ENCODE results near the gene EIF2B4.
"Not testable (repeated sequence)": the region's sequence is repeated elsewhere in the genome, so short reads cannot be mapped to it uniquely, and the experiment has no call there.

EIF2B4 gene

GRCh38 chr2:27377618-27378095, 7.5 kb upstream of the EIF2B4 start:
- DNase-seq: no peak

- no peak for DNase-seq
Measured at GRCh38 chr2:27376866-27377617, 6.9 kb upstream of the EIF2B4 start.

GRCh38 chr2:27376151-27376865, 6.2 kb upstream of the EIF2B4 start:
- DNase-seq: no peak

GRCh38 chr2:27375513-27376099, 5.5 kb upstream of the EIF2B4 start:
- DNase-seq: no peak

GRCh38 chr2:27373567-27373966, 3.4 kb upstream of the EIF2B4 start:
- no peak for DNase-seq

- DNase-seq: no peak
Measured at GRCh38 chr2:27372937-27373336, 2.8 kb upstream of the EIF2B4 start.

GRCh38 chr2:27370816-27371620, 880 bp upstream of the EIF2B4 start:
- peak in 1 of 2 donors; percentile 30 for DNase-seq

GRCh38 chr2:27369471-27370025, 590 bp downstream of the EIF2B4 start:
- no peak for DNase-seq

- DNase-seq: no peak
Measured at GRCh38 chr2:27363933-27364332, 6.2 kb downstream of the EIF2B4 start.

GRCh38 chr2:27362678-27363420, 7.3 kb downstream of the EIF2B4 start:
- no peak for DNase-seq

GRCh38 chr2:27356382-27357181, 13.6 kb downstream of the EIF2B4 start, which contains the start of gene GTF3C2:
GTF3C2 (minus strand) TSS chr2:27356764; CDS start chr2:27343554, 13,210 bp downstream.
- peak; percentile 91 to 93 for DNase-seq

- no peak for DNase-seq
Measured at GRCh38 chr2:27356056-27356381, 14.1 kb downstream of the EIF2B4 start.

GRCh38 chr2:27354597-27354927, 15.6 kb downstream of the EIF2B4 start:
- no peak for DNase-seq

GRCh38 chr2:27353762-27354596, 16.2 kb downstream of the EIF2B4 start:
- no peak for DNase-seq

GRCh38 chr2:27353386-27353761, 16.8 kb downstream of the EIF2B4 start:
- DNase-seq: not testable (repeated sequence)

GRCh38 chr2:27351802-27352598, 18.1 kb downstream of the EIF2B4 start:
- DNase-seq: no peak

GRCh38 chr2:27350106-27350693, 19.9 kb downstream of the EIF2B4 start:
- no peak for DNase-seq

- DNase-seq: no peak
Measured at GRCh38 chr2:27347641-27348040, 22.5 kb downstream of the EIF2B4 start.

- no peak for DNase-seq
Measured at GRCh38 chr2:27336173-27336572, 34.0 kb downstream of the EIF2B4 start.

Data from activated CD4-positive, alpha-beta T cell treated with anti-CD3 and anti-CD28 coated beads for 4 hours (primary cell).